Hepatocyte (in vitro differentiated cells): ENCODE results near the gene IFI44L.

Experiments used
- EZH2phosphoT487 ChIP-seq: fragments of 200-600 bp; sonication (generic); IDR thresholded peaks from one replicate; pipeline ENCODE4 v1.6.1; 2018; ENCODE audit warnings: antibody characterized with exemption, mild to moderate bottlenecking, low read depth, moderate library complexity; ENCODE audit not compliant: unreplicated experiment, severe bottlenecking
- TF ChIP-seq, protein P1 (sequence below): fragments of 200-600 bp; sonication (generic); IDR thresholded peaks from 2 replicates; pipeline ENCODE4 v1.5.1; 2016; ENCODE audit warnings: antibody characterized with exemption, mild to moderate bottlenecking; ENCODE audit not compliant: poor library complexity

DNA sequence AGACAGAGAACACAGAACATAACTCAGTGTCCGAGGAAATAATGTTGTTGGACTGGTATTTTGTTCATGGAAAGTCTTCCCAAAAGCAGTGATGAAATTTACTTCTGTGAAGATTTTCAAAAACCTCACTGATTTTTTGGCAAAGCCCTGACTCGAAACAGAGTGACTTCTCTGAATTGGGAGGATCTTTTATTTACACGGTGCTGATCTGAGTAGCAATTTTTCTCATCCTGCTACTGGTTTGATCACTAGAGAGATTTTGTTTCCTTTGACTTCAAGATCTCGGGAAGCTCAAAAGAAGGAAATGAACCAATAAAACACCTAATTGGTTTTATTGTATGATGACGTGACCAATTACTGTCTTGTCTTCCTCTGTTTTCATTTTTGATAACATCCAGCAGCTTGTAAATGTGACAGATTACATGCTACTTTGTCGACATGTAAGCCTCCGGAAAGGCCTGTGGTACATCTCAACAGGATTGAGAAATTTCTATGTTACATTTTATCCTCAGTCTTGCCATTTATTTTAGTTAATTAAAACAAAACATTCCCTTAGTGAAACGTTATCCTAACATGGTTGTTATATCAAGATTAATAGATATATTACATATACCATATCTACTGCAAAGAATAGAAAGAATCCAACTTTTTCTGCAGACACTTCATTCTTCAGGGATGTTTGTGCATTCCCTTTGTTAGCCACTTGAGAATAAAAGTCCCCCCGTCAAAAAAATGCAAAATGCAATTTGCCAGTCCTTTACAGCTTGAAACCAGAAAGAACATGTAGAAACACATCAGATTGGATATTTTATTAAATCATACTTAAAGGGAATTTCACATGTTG lies 42.8 kb upstream of the IFI44L start:
- TF ChIP-seq, protein P1, sequence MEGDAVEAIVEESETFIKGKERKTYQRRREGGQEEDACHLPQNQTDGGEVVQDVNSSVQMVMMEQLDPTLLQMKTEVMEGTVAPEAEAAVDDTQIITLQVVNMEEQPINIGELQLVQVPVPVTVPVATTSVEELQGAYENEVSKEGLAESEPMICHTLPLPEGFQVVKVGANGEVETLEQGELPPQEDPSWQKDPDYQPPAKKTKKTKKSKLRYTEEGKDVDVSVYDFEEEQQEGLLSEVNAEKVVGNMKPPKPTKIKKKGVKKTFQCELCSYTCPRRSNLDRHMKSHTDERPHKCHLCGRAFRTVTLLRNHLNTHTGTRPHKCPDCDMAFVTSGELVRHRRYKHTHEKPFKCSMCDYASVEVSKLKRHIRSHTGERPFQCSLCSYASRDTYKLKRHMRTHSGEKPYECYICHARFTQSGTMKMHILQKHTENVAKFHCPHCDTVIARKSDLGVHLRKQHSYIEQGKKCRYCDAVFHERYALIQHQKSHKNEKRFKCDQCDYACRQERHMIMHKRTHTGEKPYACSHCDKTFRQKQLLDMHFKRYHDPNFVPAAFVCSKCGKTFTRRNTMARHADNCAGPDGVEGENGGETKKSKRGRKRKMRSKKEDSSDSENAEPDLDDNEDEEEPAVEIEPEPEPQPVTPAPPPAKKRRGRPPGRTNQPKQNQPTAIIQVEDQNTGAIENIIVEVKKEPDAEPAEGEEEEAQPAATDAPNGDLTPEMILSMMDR: no peak
- no peak for TF ChIP-seq EZH2phosphoT487
